Panc1 (cell line): ENCODE data around the gene TPCN1. TPM values are rescaled to one million over a fixed set of nuclear protein-coding genes. Genes with fewer than 3 reads are reported as not detected.

Experiments used
- ATAC-seq: fragments of 200-7000 bp; cut with Tn5 transposase; 2 replicates; pipeline ENCODE4 v1.9.1; 2020; ENCODE audit warnings: mild to moderate bottlenecking, moderate library complexity
- BruUV-seq: library from RNA; stranded (reverse); fragments of 400-500 nt; replicated peaks from 2 replicates; lab custom pipeline; 2021; lab: Mats Ljungman, UMichigan
- CTCF ChIA-PET: fragments of 300-600 bp; sonication (Branson Sonifier 250); formaldehyde crosslinking; loops from one replicate; lab custom pipeline; 2022; ENCODE audit warnings: antibody characterized with exemption; lab: Charles Lee
- POLR2A ChIA-PET: fragments of 300-600 bp; sonication (Branson Sonifier 250); formaldehyde crosslinking; loops from one replicate; lab custom pipeline; 2022; ENCODE audit warnings: antibody characterized with exemption; lab: Charles Lee
- DNase-seq: peaks from one replicate; pipeline ENCODE4 v3.0.0-alpha.2; 2010; ENCODE audit warnings: low read depth, low spot score
- H3K27ac ChIP-seq: 2 replicates; pipeline ENCODE4 v1.5.1; 2011; ENCODE audit warnings: mild to moderate bottlenecking, low read length, inconsistent platforms
- H3K27me3 ChIP-seq: fragments of 200-500 bp; sonication (Bioruptor generic); 2 replicates; pipeline ENCODE4 v1.6.0; 2014; ENCODE audit warnings: low read length, inconsistent platforms; ENCODE audit not compliant: control insufficient read depth, insufficient read depth
- H3K36me3 ChIP-seq: fragments of 200-500 bp; sonication (Bioruptor generic); 2 replicates; pipeline ENCODE4 v1.5.1; 2014; ENCODE audit warnings: inconsistent platforms, mild to moderate bottlenecking, low read length, moderate library complexity; ENCODE audit not compliant: control insufficient read depth, insufficient read depth
- H3K4me1 ChIP-seq: 2 replicates; pipeline ENCODE4 v1.5.1; 2011; ENCODE audit warnings: inconsistent platforms, mild to moderate bottlenecking, low read length, moderate library complexity; ENCODE audit not compliant: control insufficient read depth, insufficient read depth
- H3K4me3 ChIP-seq, 2 experiments: 2 replicates each; pipeline ENCODE4 v1.5.1; 2011 to 2012; ENCODE audit warnings: low read depth in 2 of 2, low read length in 2 of 2, mild to moderate bottlenecking in 2 of 2, inconsistent platforms in 1 of 2, moderate library complexity in 1 of 2
- H3K9me3 ChIP-seq: fragments of 200-500 bp; sonication (Bioruptor generic); 2 replicates; pipeline ENCODE4 v1.5.1; 2014; ENCODE audit warnings: low read depth, mild to moderate bottlenecking, inconsistent platforms, low read length, moderate library complexity; ENCODE audit not compliant: control insufficient read depth, insufficient read depth
- CTCF ChIP-seq: fragments of 450-650 bp; IDR thresholded peaks from 2 replicates; pipeline ENCODE4 v1.5.1; 2017; ENCODE audit warnings: mild to moderate bottlenecking
- POLR2AphosphoS5 ChIP-seq: IDR thresholded peaks from 2 replicates; pipeline ENCODE4 v1.6.1; 2012; ENCODE audit warnings: mild to moderate bottlenecking, low read depth, low read length, moderate library complexity
- REST ChIP-seq, 2 experiments: IDR thresholded peaks; 2 replicates each; pipeline ENCODE4 v1.6.1; 2011 to 2012; ENCODE audit warnings: low read depth in 2 of 2, control low read depth in 1 of 2, low read length in 1 of 2, mild to moderate bottlenecking in 1 of 2, moderate library complexity in 1 of 2; ENCODE audit not compliant: insufficient read depth in 1 of 2
- SIN3A ChIP-seq: IDR thresholded peaks from 2 replicates; pipeline ENCODE4 v1.6.1; 2012; ENCODE audit warnings: low read depth, mild to moderate bottlenecking, low read length, moderate library complexity, borderline replicate concordance; ENCODE audit not compliant: insufficient read depth
- TCF7L2 ChIP-seq: IDR thresholded peaks from 2 replicates; pipeline ENCODE4 v1.6.1; 2011; ENCODE audit warnings: mild to moderate bottlenecking, low read depth, low read length, inconsistent platforms
- in situ Hi-C: cut with HindIII; loops from 2 replicates; pipeline ENCODE4 v1.10.0; 2016; ENCODE audit warnings: low sequenced_read_pairs, low pct_unique_long_range_greater_than_20kb
- intact Hi-C: fragments of 100-400 bp; cut with micrococcal nuclease; formaldehyde crosslinking; loops from one replicate; pipeline ENCODE4 v1.10.0; 2022; ENCODE audit not compliant: unreplicated experiment
- total RNA-seq: library from RNA; stranded (reverse); gene quantifications from one replicate; pipeline ENCODE4 v1.2.1, GENCODE V29; 2021; ENCODE audit not compliant: unreplicated experiment

The TPCN1 gene
- total RNA-seq, 1 experiment from 2014 or later: 75.2 TPM

GRCh38 chr12:113276946-113277500 is 55.8 kb downstream of the TPCN1 start:
- H3K27me3 ChIP-seq: no peaks in the 10 kb centered on the region
- BruUV-seq: no TSS peak
- H3K4me3 ChIP-seq: no peak overlapping the region
- no peaks in the 10 kb centered on the region for H3K9me3 ChIP-seq
- POLR2A ChIA-PET: no interaction called here
- ATAC-seq (no peak), DNase-seq (no peak)
- TF ChIP-seq REST (IDR thresholded peaks at IDR 0.05; ENCODE audit: insufficient read depth in 1 of 2, low read depth in 2 of 2, low read length in 1 of 2): no peak
- TF ChIP-seq SIN3A: no peak
- no peak for TF ChIP-seq POLR2AphosphoS5
- no peak for TF ChIP-seq CTCF
- no peak for TF ChIP-seq TCF7L2
- CTCF ChIA-PET: no interaction called here
- no peaks in the 10 kb centered on the region for H3K4me1 ChIP-seq
- H3K36me3 ChIP-seq: no peaks in the 10 kb centered on the region
- no peak overlapping the region for H3K27ac ChIP-seq
- in situ Hi-C loops (no loop called here), intact Hi-C loops (no loop called here)

- no TSS peak for BruUV-seq
- POLR2A ChIA-PET: no interaction called here
- in situ Hi-C loops: no loop called here
- no peak for DNase-seq
- Histone ChIP-seq H3K27ac (no peak overlapping the region), H3K4me1 (no peaks in the 10 kb centered on the region), H3K4me3 (no peak overlapping the region), H3K36me3 (no peaks in the 10 kb centered on the region), H3K9me3 (no peaks in the 10 kb centered on the region), H3K27me3 (no peaks in the 10 kb centered on the region)
- TF ChIP-seq SIN3A: no peak
- TF ChIP-seq CTCF: no peak
- no peak for TF ChIP-seq POLR2AphosphoS5
- no peak for TF ChIP-seq TCF7L2
- no peak for TF ChIP-seq REST (IDR thresholded peaks at IDR 0.05; ENCODE audit: insufficient read depth in 1 of 2, low read depth in 2 of 2, low read length in 1 of 2)
- no peak for ATAC-seq
- CTCF ChIA-PET: no interaction called here
- intact Hi-C loops: no loop called here
These were observed 56.2 kb downstream of the TPCN1 start for GRCh38 chr12:113277511-113277910.
